Thyroid gland (tissue), 4 donors: Measurements from ENCODE around the gene TDRD1.

Experiments used
- CTCF ChIP-seq, 6 experiments: fragments of 200-600 bp in 3 of 6; fragments of 450-650 bp in 3 of 6; sonication (generic) in 3 of 6; IDR thresholded peaks; one replicate each; pipeline ENCODE4 v1.5.1; 2016 to 2019; ENCODE audit warnings: antibody characterized with exemption in 6 of 6, mild to moderate bottlenecking in 2 of 6, inconsistent platforms in 1 of 6, moderate library complexity in 1 of 6
- POLR2A ChIP-seq, 2 donors: fragments of 450-650 bp; IDR thresholded peaks; one replicate each; pipeline ENCODE4 v1.6.1; 2017; ENCODE audit warnings: antibody characterized with exemption in 2 of 2, mild to moderate bottlenecking in 2 of 2, moderate library complexity in 1 of 2

- TF ChIP-seq CTCF (IDR thresholded peaks at IDR 0.05), result no peak
- no peak for TF ChIP-seq POLR2A (IDR thresholded peaks at IDR 0.05)
These were observed 20.1 kb downstream of the TDRD1 start for GRCh38 chr10:114199239-114199638.
